WTC11 (cell line): ENCODE results near the gene ZNF213. TPM values are rescaled to one million over a fixed set of nuclear protein-coding genes. Genes with fewer than 3 reads are reported as not detected.

ENCODE experiments used
- ATAC-seq: fragments of 200-7000 bp; cut with Tn5 transposase; 2 replicates; pipeline ENCODE4 v1.10.0; 2021; ENCODE audit warnings: mild to moderate bottlenecking, moderate library complexity
- CTCF ChIA-PET: fragments of 300-600 bp; sonication (Branson Sonifier 250); formaldehyde crosslinking; loops from one replicate; lab custom pipeline; 2021; ENCODE audit warnings: antibody characterized with exemption; lab: Charles Lee
- POLR2A ChIA-PET: fragments of 350-600 bp; sonication (Branson Sonifier 250); formaldehyde crosslinking; loops from one replicate; lab custom pipeline; 2021; ENCODE audit warnings: antibody characterized with exemption; lab: Charles Lee
- DNase-seq: peaks from one replicate; pipeline ENCODE4 v3.0.0; 2021; ENCODE audit warnings: low spot score
- H3K27ac Mint-ChIP-seq: 2 replicates; pipeline ENCODE4 v1.8.0; 2021; ENCODE audit warnings: mixed read lengths
- H3K27me3 Mint-ChIP-seq: 2 replicates; pipeline ENCODE4 v1.8.0; 2021; ENCODE audit warnings: low read depth, mild to moderate bottlenecking, moderate library complexity, mixed read lengths
- H3K36me3 Mint-ChIP-seq: 2 replicates; pipeline ENCODE4 v1.8.0; 2021; ENCODE audit warnings: mixed read lengths
- H3K4me1 Mint-ChIP-seq: 2 replicates; pipeline ENCODE4 v1.8.0; 2022; ENCODE audit warnings: mixed read lengths
- H3K4me3 Mint-ChIP-seq: 2 replicates; pipeline ENCODE4 v1.8.0; 2021; ENCODE audit warnings: mild to moderate bottlenecking, moderate library complexity, mixed read lengths
- H3K9me3 Mint-ChIP-seq: 2 replicates; pipeline ENCODE4 v1.8.0; 2021; ENCODE audit warnings: mixed read lengths
- CREB1 ChIP-seq: sonication (generic); formaldehyde crosslinking; IDR thresholded peaks from 2 replicates; pipeline ENCODE4 v1.8.0; 2023; ENCODE audit warnings: mild to moderate bottlenecking, missing genetic modification reagents
- ETV6 ChIP-seq: sonication (generic); formaldehyde crosslinking; IDR thresholded peaks from 2 replicates; pipeline ENCODE4 v1.8.1; 2022; ENCODE audit warnings: mild to moderate bottlenecking, missing genetic modification reagents
- NR1H2 ChIP-seq: sonication (generic); formaldehyde crosslinking; IDR thresholded peaks from 2 replicates; pipeline ENCODE4 v1.9.0; 2021; ENCODE audit warnings: mild to moderate bottlenecking, moderate library complexity, missing genetic modification reagents
- OVOL2 ChIP-seq: fragments of 250-450 bp; sonication (Bioruptor Pico); IDR thresholded peaks from 2 replicates; pipeline ENCODE4 v1.9.0; 2021; ENCODE audit warnings: mild to moderate bottlenecking, borderline replicate concordance
- RORB ChIP-seq: fragments of 250-450 bp; sonication (Bioruptor Pico); IDR thresholded peaks from 2 replicates; pipeline ENCODE4 v1.9.0; 2021; ENCODE audit warnings: mild to moderate bottlenecking
- SMAD4 ChIP-seq: sonication (generic); formaldehyde crosslinking; IDR thresholded peaks from 2 replicates; pipeline ENCODE4 v1.8.0; 2022; ENCODE audit warnings: mild to moderate bottlenecking, missing genetic modification reagents
- TEAD4 ChIP-seq: sonication (generic); formaldehyde crosslinking; IDR thresholded peaks from 2 replicates; pipeline ENCODE4 v1.8.0; 2022; ENCODE audit warnings: mild to moderate bottlenecking, missing genetic modification reagents
- ZNF416 ChIP-seq: fragments of 250-450 bp; sonication (Bioruptor Pico); IDR thresholded peaks from 2 replicates; pipeline ENCODE4 v1.9.0; 2021; ENCODE audit warnings: mild to moderate bottlenecking, inconsistent platforms
- total RNA-seq: library from RNA; stranded (reverse); gene quantifications from 3 replicates; pipeline ENCODE4 v1.2.3, GENCODE V29; 2021
- TF ChIP-seq, protein P1 (sequence below): sonication (generic); formaldehyde crosslinking; IDR thresholded peaks from 2 replicates; pipeline ENCODE4 v1.8.0; 2022; ENCODE audit warnings: mild to moderate bottlenecking, missing genetic modification reagents
- TF ChIP-seq, protein P2 (sequence below): fragments of 250-450 bp; sonication (Bioruptor Pico); conservative IDR thresholded peaks from 2 replicates; pipeline ENCODE4 v1.9.0; 2021; ENCODE audit warnings: mild to moderate bottlenecking
- TF ChIP-seq, protein P3 (sequence below): sonication (generic); formaldehyde crosslinking; conservative IDR thresholded peaks from 2 replicates; pipeline ENCODE4 v1.8.1; 2023; ENCODE audit warnings: mild to moderate bottlenecking, low read depth, missing genetic modification reagents, moderate library complexity
- TF ChIP-seq, protein P4 (sequence below): sonication (generic); formaldehyde crosslinking; IDR thresholded peaks from 2 replicates; pipeline ENCODE4 v1.8.1; 2023; ENCODE audit warnings: mild to moderate bottlenecking, missing genetic modification reagents, moderate library complexity
- TF ChIP-seq, protein P5 (sequence below): fragments of 250-450 bp; sonication (Bioruptor Pico); IDR thresholded peaks from 2 replicates; pipeline ENCODE4 v1.9.0; 2021; ENCODE audit warnings: moderate library complexity, mild to moderate bottlenecking, inconsistent platforms, borderline replicate concordance
- TF ChIP-seq, protein P6 (sequence below): fragments of 250-450 bp; sonication (Bioruptor Pico); IDR thresholded peaks from 2 replicates; pipeline ENCODE4 v1.9.0; 2021; ENCODE audit warnings: mild to moderate bottlenecking
- TF ChIP-seq, protein P7 (sequence below): sonication (generic); formaldehyde crosslinking; IDR thresholded peaks from 2 replicates; pipeline ENCODE4 v1.8.0; 2023; ENCODE audit warnings: mild to moderate bottlenecking, missing genetic modification reagents
- TF ChIP-seq, protein P8 (sequence below): sonication (generic); formaldehyde crosslinking; IDR thresholded peaks from 2 replicates; pipeline ENCODE4 v1.8.0; 2022; ENCODE audit warnings: missing genetic modification reagents

ZNF213 gene
- total RNA-seq, 1 experiment from 2014 or later: 11.6 TPM

DNA sequence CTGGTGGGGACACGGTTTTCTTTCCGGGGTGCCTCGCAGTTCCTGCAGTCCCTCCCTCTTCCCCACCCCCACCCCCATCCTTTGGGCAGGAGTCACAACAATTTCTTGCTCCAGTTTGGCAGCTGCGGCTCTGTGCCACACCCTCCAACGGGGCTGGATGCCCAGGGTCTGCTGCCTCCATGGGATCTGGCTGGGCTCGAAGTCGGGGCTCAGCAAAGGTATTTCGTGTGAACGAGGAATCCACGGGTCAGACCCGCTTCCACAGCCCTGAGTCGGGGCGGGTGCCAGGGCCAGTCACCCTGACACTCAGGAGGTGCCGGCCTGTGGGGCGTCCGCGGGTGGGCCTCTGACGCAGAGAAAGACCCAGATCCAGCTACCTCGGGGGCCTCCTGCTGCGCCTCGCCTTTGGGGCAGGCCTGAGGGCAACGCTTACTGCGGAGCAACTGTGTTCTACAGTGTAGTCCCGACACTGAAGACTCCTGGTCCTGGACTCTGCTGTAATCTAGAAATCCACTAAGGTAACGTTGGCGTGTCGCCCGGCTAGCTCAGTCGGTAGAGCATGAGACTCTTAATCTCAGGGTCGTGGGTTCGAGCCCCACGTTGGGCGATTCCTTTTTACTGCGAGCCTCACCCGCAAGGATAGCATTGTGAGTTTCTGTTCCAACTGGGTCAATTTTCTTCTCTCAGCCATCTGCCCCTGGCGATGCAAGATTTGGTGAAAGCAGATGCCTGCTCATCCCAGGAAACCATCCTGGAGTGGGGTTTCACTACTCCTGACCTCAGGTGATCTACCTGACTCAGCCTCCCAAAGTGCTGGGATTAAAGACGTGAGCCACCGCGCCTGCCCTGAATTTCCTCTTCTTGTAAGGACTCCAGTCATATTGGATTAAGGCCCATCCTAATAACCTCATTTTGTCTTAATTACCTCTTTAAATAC, 40.6 kb downstream of the ZNF213 start (continued):
- no peak for TF ChIP-seq NR1H2 (CRISPR knock-in tag)

DNA sequence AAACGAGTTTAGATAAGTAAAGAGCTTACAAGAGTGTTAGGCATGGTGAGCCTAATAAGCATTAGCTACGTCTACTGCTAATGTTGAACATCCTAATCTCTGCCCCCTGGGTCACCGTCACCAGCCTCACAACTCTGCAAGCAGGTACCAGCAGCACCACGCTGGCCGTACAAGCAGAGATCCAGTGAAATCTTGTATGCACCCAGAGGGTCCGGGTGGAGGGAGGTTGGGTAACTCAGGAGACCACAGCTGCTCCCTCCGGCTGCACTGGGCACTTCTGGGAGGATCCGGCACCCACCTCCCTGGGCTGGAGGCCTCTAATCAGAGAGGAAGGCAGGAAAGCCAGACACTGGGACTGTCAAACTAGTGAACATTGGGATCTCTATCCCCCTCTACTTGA, 44.8 kb downstream of the ZNF213 start:
- Mint-ChIP-seq H3K4me3 (0 out of 2 replicates have a peak overlapping the region, but pooled peaks have one; percentile 98), H3K27me3 (peaks cover 72% of the 10 kb centered on the region)

More for the DNA sequence above, 44.8 kb downstream of the ZNF213 start:
- Mint-ChIP-seq H3K36me3 (no peaks in the 10 kb centered on the region), H3K4me1 (peaks cover 12% of the 10 kb centered on the region), H3K27ac (no peak overlapping the region), H3K9me3 (no peaks in the 10 kb centered on the region)
- ChIA-PET CTCF (interaction anchor here (1.3 to 5.3 kb wide), 5 partner anchors 8 to 148 kb away, joined by 4 to 50 read pairs (median 5); no protein-coding TSS in a partner anchor), POLR2A (no interaction called here)
- ATAC-seq: no peak
- TF ChIP-seq, protein P1, sequence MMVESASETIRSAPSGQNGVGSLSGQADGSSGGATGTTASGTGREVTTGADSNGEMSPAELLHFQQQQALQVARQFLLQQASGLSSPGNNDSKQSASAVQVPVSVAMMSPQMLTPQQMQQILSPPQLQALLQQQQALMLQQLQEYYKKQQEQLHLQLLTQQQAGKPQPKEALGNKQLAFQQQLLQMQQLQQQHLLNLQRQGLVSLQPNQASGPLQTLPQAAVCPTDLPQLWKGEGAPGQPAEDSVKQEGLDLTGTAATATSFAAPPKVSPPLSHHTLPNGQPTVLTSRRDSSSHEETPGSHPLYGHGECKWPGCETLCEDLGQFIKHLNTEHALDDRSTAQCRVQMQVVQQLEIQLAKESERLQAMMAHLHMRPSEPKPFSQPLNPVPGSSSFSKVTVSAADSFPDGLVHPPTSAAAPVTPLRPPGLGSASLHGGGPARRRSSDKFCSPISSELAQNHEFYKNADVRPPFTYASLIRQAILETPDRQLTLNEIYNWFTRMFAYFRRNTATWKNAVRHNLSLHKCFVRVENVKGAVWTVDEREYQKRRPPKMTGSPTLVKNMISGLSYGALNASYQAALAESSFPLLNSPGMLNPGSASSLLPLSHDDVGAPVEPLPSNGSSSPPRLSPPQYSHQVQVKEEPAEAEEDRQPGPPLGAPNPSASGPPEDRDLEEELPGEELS (CRISPR knock-in tag): no peak
- TF ChIP-seq, protein P2, sequence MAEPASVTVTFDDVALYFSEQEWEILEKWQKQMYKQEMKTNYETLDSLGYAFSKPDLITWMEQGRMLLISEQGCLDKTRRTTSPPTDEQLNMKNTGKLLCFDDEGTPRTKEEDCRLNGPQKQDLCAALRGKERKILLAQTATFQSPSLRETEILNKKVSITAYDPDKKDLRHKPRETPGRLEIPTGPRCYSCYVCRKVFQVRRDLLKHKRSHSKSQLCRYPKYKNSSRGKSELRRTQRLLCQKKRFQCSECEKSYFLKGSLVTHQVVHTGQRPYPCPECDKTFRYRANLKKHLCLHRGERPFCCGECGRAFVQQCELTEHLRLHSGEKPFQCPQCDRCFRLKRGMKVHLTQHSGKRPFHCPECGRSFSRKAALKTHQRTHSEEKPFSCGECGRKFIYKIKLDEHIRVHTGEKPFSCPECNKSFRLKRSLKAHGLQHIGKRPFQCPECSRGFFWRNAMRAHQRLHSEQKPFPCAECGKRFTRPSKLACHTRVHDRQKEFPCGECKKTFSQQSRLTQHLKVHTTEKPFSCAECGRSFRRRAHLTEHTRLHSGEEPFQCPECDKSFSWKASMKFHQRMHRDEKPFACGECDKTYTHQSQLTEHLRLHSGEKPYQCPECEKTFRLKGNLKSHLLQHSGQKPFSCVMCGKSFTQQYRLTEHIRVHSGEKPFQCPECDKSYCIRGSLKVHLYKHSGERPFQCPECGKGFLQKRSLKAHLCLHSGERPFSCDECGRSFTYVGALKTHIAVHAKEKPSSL: no peak
- TF ChIP-seq OVOL2 (CRISPR knock-in tag) (no peak), SMAD4 (CRISPR knock-in tag) (no peak), TEAD4 (CRISPR knock-in tag) (no peak), ZNF416 (CRISPR knock-in tag) (no peak), RORB (CRISPR knock-in tag) (no peak), CREB1 (no peak), ETV6 (CRISPR knock-in tag) (no peak)
- TF ChIP-seq, protein P3, sequence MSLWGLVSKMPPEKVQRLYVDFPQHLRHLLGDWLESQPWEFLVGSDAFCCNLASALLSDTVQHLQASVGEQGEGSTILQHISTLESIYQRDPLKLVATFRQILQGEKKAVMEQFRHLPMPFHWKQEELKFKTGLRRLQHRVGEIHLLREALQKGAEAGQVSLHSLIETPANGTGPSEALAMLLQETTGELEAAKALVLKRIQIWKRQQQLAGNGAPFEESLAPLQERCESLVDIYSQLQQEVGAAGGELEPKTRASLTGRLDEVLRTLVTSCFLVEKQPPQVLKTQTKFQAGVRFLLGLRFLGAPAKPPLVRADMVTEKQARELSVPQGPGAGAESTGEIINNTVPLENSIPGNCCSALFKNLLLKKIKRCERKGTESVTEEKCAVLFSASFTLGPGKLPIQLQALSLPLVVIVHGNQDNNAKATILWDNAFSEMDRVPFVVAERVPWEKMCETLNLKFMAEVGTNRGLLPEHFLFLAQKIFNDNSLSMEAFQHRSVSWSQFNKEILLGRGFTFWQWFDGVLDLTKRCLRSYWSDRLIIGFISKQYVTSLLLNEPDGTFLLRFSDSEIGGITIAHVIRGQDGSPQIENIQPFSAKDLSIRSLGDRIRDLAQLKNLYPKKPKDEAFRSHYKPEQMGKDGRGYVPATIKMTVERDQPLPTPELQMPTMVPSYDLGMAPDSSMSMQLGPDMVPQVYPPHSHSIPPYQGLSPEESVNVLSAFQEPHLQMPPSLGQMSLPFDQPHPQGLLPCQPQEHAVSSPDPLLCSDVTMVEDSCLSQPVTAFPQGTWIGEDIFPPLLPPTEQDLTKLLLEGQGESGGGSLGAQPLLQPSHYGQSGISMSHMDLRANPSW: no peak
- TF ChIP-seq, protein P4, sequence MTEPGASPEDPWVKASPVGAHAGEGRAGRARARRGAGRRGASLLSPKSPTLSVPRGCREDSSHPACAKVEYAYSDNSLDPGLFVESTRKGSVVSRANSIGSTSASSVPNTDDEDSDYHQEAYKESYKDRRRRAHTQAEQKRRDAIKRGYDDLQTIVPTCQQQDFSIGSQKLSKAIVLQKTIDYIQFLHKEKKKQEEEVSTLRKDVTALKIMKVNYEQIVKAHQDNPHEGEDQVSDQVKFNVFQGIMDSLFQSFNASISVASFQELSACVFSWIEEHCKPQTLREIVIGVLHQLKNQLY (CRISPR knock-in tag): no peak
- TF ChIP-seq, protein P5, sequence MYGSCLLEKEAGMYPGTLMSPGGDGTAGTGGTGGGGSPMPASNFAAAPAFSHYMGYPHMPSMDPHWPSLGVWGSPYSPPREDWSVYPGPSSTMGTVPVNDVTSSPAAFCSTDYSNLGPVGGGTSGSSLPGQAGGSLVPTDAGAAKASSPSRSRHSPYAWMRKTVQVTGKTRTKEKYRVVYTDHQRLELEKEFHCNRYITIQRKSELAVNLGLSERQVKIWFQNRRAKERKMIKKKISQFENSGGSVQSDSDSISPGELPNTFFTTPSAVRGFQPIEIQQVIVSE (CRISPR knock-in tag): no peak
- TF ChIP-seq, protein P6, sequence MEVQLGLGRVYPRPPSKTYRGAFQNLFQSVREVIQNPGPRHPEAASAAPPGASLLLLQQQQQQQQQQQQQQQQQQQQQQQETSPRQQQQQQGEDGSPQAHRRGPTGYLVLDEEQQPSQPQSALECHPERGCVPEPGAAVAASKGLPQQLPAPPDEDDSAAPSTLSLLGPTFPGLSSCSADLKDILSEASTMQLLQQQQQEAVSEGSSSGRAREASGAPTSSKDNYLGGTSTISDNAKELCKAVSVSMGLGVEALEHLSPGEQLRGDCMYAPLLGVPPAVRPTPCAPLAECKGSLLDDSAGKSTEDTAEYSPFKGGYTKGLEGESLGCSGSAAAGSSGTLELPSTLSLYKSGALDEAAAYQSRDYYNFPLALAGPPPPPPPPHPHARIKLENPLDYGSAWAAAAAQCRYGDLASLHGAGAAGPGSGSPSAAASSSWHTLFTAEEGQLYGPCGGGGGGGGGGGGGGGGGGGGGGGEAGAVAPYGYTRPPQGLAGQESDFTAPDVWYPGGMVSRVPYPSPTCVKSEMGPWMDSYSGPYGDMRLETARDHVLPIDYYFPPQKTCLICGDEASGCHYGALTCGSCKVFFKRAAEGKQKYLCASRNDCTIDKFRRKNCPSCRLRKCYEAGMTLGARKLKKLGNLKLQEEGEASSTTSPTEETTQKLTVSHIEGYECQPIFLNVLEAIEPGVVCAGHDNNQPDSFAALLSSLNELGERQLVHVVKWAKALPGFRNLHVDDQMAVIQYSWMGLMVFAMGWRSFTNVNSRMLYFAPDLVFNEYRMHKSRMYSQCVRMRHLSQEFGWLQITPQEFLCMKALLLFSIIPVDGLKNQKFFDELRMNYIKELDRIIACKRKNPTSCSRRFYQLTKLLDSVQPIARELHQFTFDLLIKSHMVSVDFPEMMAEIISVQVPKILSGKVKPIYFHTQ (CRISPR knock-in tag): no peak
- TF ChIP-seq, protein P7, sequence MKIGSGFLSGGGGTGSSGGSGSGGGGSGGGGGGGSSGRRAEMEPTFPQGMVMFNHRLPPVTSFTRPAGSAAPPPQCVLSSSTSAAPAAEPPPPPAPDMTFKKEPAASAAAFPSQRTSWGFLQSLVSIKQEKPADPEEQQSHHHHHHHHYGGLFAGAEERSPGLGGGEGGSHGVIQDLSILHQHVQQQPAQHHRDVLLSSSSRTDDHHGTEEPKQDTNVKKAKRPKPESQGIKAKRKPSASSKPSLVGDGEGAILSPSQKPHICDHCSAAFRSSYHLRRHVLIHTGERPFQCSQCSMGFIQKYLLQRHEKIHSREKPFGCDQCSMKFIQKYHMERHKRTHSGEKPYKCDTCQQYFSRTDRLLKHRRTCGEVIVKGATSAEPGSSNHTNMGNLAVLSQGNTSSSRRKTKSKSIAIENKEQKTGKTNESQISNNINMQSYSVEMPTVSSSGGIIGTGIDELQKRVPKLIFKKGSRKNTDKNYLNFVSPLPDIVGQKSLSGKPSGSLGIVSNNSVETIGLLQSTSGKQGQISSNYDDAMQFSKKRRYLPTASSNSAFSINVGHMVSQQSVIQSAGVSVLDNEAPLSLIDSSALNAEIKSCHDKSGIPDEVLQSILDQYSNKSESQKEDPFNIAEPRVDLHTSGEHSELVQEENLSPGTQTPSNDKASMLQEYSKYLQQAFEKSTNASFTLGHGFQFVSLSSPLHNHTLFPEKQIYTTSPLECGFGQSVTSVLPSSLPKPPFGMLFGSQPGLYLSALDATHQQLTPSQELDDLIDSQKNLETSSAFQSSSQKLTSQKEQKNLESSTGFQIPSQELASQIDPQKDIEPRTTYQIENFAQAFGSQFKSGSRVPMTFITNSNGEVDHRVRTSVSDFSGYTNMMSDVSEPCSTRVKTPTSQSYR (CRISPR knock-in tag): no peak
- TF ChIP-seq, protein P8, sequence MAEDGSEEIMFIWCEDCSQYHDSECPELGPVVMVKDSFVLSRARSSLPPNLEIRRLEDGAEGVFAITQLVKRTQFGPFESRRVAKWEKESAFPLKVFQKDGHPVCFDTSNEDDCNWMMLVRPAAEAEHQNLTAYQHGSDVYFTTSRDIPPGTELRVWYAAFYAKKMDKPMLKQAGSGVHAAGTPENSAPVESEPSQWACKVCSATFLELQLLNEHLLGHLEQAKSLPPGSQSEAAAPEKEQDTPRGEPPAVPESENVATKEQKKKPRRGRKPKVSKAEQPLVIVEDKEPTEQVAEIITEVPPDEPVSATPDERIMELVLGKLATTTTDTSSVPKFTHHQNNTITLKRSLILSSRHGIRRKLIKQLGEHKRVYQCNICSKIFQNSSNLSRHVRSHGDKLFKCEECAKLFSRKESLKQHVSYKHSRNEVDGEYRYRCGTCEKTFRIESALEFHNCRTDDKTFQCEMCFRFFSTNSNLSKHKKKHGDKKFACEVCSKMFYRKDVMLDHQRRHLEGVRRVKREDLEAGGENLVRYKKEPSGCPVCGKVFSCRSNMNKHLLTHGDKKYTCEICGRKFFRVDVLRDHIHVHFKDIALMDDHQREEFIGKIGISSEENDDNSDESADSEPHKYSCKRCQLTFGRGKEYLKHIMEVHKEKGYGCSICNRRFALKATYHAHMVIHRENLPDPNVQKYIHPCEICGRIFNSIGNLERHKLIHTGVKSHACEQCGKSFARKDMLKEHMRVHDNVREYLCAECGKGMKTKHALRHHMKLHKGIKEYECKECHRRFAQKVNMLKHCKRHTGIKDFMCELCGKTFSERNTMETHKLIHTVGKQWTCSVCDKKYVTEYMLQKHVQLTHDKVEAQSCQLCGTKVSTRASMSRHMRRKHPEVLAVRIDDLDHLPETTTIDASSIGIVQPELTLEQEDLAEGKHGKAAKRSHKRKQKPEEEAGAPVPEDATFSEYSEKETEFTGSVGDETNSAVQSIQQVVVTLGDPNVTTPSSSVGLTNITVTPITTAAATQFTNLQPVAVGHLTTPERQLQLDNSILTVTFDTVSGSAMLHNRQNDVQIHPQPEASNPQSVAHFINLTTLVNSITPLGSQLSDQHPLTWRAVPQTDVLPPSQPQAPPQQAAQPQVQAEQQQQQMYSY (CRISPR knock-in tag): no peak
- no peak for DNase-seq
